ENCODE results near the gene SLC22A23.

- no peak for TF ChIP-seq CTCF (conservative IDR thresholded peaks at IDR 0.05 in 1 of 2, IDR thresholded peaks at IDR 0.05 in 1 of 2; ENCODE audit: extremely low read depth in 1 of 2, insufficient read depth in 1 of 2, low read depth in 1 of 2, low read length in 2 of 2)
- TF ChIP-seq EZH2 (IDR thresholded peaks at IDR 0.05; ENCODE audit: borderline replicate concordance, low read length): no peak
Observed at GRCh38 chr6:3347247-3347646, 109.6 kb downstream of the SLC22A23 start.

All from mammary epithelial cell (primary cell).